NT2/D1 (cell line): ENCODE results near the gene TMX2.

Experiments used
- SUZ12 ChIP-seq: IDR thresholded peaks from 2 replicates; pipeline ENCODE4 v1.6.1; 2011; ENCODE audit not compliant: insufficient read length, insufficient read depth; ENCODE audit errors: extremely low read depth
- YY1 ChIP-seq: IDR thresholded peaks from 2 replicates; pipeline ENCODE4 v1.6.1; 2011; ENCODE audit not compliant: insufficient read length, insufficient read depth
- ZNF274 ChIP-seq: IDR thresholded peaks from 2 replicates; pipeline ENCODE4 v1.6.1; 2011; ENCODE audit warnings: mild to moderate bottlenecking, low read depth, low read length

GRCh38 chr11:57772562-57772961 is 60.2 kb downstream of the TMX2 start:
- TF ChIP-seq ZNF274 (no peak), YY1 (no peak), SUZ12 (no peak)
